Dermis blood vessel endothelial cell (primary cell): Measurements from ENCODE around the gene TRAPPC2L. TPM values are rescaled to one million over a fixed set of nuclear protein-coding genes. Genes with fewer than 3 reads are reported as not detected.

ENCODE experiments used
- DNase-seq: peaks from one replicate; pipeline ENCODE4 v3.0.0; 2010
- total RNA-seq: library from RNA; depleted of rRNA; stranded (reverse); fragments of >200 nt; gene quantifications from 2 replicates; pipeline ENCODE4 v1.2.3, GENCODE V29; 2014

The TRAPPC2L gene
- total RNA-seq, 1 donor from 2014 or later = 46.6 TPM

GRCh38 chr16:88911136-88911945, 54.4 kb downstream of the TRAPPC2L start:
- DNase-seq = peak; percentile 67

GRCh38 chr16:88911946-88912310, 55.0 kb downstream of the TRAPPC2L start:
- no peak for DNase-seq

Other genes with a start within 250 kb of the TRAPPC2L start
- gene IL17C, start 218.6 kb upstream of the TRAPPC2L start, total RNA-seq = not detected in 2 replicates
- gene CYBA, start 206.1 kb upstream of the TRAPPC2L start, total RNA-seq = 135 and 286 TPM in 2 replicates
- 63.3 and 119 TPM in 2 replicates for gene MVD, start 194.0 kb upstream of the TRAPPC2L start, total RNA-seq
- gene SNAI3, start 170.6 kb upstream of the TRAPPC2L start, total RNA-seq = 0.09 TPM in 1 of 2 replicates, not detected in the other
- 11.6 and 15.1 TPM in 2 replicates for gene RNF166, start 150.7 kb upstream of the TRAPPC2L start, total RNA-seq
- 11.6 and 17.6 TPM in 2 replicates for gene CTU2, start 150.6 kb upstream of the TRAPPC2L start, total RNA-seq
- 354 and 766 TPM in 2 replicates for gene PIEZO1, start 71.9 kb upstream of the TRAPPC2L start, total RNA-seq
- gene CDT1, start 53.3 kb upstream of the TRAPPC2L start, total RNA-seq = 5.8 and 22.2 TPM in 2 replicates
- gene APRT, start 45.2 kb upstream of the TRAPPC2L start, total RNA-seq = 100 and 138 TPM in 2 replicates
- gene GALNS, start 180 bp upstream of the TRAPPC2L start, total RNA-seq = 25.0 and 26.3 TPM in 2 replicates
- gene PABPN1L, start 9.5 kb downstream of the TRAPPC2L start, total RNA-seq = not detected in 2 replicates
- 0.14 TPM in 1 of 2 replicates, not detected in the other for gene CBFA2T3, start 120.1 kb downstream of the TRAPPC2L start, total RNA-seq
- 27.2 and 33.6 TPM in 2 replicates for gene ACSF3, start 236.7 kb downstream of the TRAPPC2L start, total RNA-seq